DMS53 treated with DMSO at 0.1 percent for 48 hours (cell line): ENCODE results near the gene CDC42.
A peak's percentile ranks its signal among the peaks of the same experiment; 100 is the strongest.

Experiments
- DNase-seq: peaks from one replicate; lab custom pipeline; 2025; ENCODE audit not compliant: unreplicated experiment; lab: John Stamatoyannopoulos, UW

Gene CDC42

GRCh38 chr1:22037520-22037919 is 15.0 kb upstream of the CDC42 start:
- DNase-seq, result no peak

- no peak for DNase-seq
These were observed 14.5 kb upstream of the CDC42 start for GRCh38 chr1:22038036-22038435.

DNA sequence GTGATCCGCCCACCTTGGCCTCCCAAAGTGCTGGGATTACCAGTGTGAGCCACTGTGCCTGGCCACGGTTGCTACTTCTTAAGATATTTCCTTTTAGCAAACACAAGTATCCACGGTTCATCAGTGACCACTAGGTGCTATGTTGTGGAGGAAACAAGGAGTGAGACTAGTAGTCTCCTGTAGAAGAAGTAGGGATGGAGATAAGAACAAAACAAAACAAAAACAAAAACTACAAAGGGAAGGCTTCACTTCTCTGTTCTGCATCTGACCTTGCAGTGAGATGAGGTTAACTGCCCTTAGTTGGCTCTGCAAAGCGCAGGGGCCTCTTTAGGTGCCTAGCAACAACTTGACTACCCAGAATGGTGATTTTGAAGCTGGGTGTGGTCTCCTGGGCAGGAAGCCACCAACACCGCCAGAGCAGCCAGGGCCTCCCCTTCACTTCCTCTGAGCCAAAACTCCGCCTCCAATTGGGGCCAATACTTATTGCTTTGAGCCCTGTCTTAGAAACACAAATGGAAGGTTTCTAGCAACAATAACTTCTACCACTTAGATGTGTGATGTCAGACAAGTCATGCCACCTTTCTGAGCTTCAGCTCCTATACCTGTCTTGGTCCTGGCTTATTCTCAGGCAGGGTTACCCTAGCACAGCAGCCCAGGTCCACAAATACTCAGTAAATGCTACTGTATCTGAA is 12.8 kb upstream of the CDC42 start:
- DNase-seq, result peak; percentile 36

GRCh38 chr1:22040286-22040623 is 12.3 kb upstream of the CDC42 start:
- DNase-seq, result no peak

DNA sequence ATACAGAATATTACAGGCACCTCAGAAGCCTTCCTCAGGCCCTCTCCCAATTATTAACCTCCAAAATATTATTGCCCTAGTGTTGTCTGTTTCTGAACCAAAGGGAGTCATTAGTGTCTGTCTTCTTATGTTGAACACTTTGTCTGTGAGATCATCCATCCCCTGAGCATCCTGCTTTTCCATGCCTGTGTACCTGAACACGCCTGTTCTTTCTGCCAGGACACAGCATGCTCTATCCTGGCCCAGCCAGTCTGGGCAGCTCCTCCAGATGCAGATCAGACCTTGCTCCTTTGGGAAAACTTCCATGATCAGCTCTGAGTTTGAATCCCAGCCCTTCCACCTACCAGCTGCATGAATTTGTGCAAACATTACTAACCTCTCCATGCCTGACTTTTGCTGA is 11.0 kb upstream of the CDC42 start:
- DNase-seq, result no peak

DNA sequence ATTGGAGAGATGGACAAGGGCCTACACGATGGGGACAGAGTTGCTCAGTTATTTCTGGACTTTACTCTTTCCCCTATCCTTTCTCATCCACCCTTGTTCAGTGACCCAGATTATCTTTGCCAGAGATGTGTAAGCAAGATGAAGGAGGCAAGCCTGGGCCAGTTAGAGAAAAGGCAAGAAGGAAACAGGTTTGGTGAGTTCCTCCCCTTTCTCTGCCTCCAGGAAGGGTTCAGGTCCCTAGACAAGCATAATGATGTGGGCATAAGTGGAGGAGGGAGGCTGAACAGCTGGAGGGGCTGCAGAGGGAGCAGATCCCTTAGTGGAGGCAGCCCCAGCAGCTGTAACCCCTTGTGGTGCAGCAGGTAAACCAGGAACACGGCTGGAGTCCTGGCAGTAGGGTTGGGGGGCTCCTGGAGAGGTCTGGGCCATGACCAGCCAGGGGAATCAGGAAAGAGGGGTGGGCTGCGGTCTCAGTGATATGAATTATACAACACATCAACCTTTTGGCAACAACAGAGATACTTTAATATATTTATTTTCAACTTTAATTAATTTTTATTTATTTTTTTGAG is 9.2 kb upstream of the CDC42 start:
- peak; percentile 76 for DNase-seq

GRCh38 chr1:22044690-22045420 is 7.7 kb upstream of the CDC42 start:
- no peak for DNase-seq

- DNase-seq, result no peak
These were observed 6.8 kb upstream of the CDC42 start for GRCh38 chr1:22045604-22046228.

GRCh38 chr1:22048351-22049192 is 3.9 kb upstream of the CDC42 start:
- no peak for DNase-seq

GRCh38 chr1:22050330-22050729 is 2.2 kb upstream of the CDC42 start:
- DNase-seq, result no peak

DNA sequence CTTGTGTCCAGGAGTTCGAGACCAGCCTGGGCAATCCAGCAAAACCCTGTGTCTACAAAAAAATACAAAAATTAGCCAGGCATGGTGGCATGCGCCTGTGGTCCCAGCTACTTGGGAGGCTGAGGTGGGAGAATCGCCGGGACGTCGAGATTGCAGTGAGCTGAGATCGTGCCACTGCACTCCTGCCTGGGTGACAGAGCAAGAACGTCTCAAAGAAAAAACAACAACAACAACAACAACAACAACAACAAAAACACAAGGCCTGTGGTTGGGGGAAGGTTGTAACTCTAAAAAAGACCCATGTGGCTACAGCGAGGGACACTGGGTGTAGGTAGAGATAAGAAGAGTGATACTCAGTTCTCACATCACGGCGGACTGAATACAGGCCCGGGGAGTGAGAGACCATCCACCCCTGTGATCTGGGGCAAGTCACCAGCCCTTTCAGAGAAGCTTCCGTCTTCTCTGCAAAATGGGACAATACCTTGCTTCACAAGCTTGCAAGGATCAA is 848 bp upstream of the CDC42 start:
- no peak for DNase-seq

- peak; percentile 41 for DNase-seq
These were observed 730 bp downstream of the CDC42 start for GRCh38 chr1:22053017-22053860.

GRCh38 chr1:22053861-22054770 is 1.6 kb downstream of the CDC42 start:
- no peak for DNase-seq

DNA sequence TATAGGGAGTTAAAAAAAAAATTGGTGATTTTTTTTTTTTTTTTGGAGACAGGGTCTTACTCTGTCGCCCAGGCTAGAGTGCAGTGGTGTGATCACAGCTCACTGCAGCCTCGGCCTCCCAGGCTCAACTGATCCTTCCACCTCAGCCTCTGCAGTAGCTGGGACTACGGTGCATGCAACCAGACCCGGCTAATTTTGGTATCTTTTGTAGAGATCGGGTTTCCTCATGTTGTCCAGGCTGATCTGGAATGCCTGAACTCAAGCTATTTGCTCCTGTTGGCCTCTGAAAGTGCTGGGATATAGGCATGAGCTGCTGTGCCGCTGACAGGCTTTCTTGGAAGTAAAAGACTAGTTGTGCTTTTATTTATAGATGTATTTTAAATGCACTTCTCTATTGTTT is 3.0 kb downstream of the CDC42 start:
- no peak for DNase-seq

DNA sequence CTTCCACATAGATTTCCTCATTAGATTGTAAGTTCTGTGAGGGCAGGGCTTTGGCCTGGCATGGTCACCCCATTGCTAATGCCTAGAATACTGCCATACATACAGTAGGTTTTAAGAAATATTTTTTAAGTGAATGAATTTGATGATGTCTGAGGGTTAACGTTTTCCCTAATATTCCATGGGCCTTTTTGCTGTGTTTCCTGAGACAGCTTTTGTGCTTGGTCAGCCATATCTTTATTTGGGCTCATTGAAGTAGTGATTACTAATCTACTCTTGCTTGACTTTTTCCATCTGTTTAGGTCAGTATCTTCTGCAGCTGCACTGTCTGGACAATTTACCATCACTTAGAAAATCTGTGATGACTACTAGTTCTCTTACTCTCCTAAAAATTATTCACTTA is 3.5 kb downstream of the CDC42 start:
- DNase-seq, result no peak

DNA sequence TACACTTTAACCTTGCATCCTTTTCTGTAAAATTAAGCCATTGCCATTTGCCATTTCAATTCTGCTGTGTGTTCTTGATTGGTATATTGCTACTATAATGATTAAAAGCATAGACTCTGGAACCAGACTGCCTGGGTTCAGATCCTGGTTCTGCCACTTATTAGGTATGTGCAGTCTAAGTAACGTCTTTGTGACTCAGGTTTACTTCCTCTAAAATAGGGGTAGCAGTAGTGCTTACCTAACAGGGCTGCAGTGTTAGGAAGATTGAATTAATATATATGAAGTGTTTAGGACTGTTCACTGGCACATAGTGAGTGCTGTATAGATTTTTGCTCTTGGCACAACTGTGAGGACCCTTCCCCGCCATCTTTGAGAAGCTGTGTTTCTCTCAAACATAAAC is 4.4 kb downstream of the CDC42 start:
- DNase-seq, result no peak

- DNase-seq, result no peak
These were observed 5.4 kb downstream of the CDC42 start for GRCh38 chr1:22057861-22058260.

- DNase-seq, result no peak
These were observed 12.4 kb downstream of the CDC42 start for GRCh38 chr1:22064751-22065402.

DNA sequence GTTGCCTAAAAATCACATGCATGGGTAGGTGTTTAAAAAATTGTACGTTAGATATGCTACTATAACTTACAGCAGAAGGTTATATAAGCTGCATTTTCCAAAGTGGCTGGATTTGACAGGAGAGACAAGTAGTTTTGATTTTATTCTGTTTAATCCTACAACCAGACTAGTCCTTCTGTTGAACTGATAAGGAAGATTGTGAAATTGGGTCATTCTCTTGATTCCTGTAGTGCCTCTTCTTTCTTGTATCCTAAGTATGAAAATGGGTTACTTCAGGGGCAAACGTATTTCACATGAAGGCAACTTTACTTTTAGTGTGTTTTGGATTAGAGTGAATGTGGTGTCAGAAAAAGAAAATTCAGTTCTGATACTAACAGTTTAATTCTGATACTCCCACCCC is 19.0 kb downstream of the CDC42 start:
- DNase-seq, result no peak
